Sigmoid colon (tissue), 7 donors: Measurements from ENCODE around the gene CLDND2. TPM values are rescaled to one million over a fixed set of nuclear protein-coding genes. Genes with fewer than 3 reads are reported as not detected.
"Not testable (repeated sequence)": the region's sequence is repeated elsewhere in the genome, so short reads cannot be mapped to it uniquely, and the experiment has no call there.

ENCODE experiments used
- DNase-seq: peaks from one replicate; pipeline ENCODE4 v3.0.0-alpha.2; 2019
- H3K27ac ChIP-seq, 4 donors: fragments of 200-600 bp; sonication (generic); one replicate each; pipeline ENCODE4 v1.5.1; 2016 to 2019; ENCODE audit warnings: mild to moderate bottlenecking in 1 of 4
- H3K27me3 ChIP-seq, 3 donors: fragments of 200-600 bp; sonication (generic); one replicate each; pipeline ENCODE4 v1.5.1; 2019; ENCODE audit warnings: mild to moderate bottlenecking in 1 of 3
- H3K36me3 ChIP-seq, 4 donors: fragments of 200-600 bp; sonication (generic); one replicate each; pipeline ENCODE4 v1.5.1; 2016 to 2019
- H3K4me1 ChIP-seq, 4 donors: fragments of 200-600 bp; sonication (generic); one replicate each; pipeline ENCODE4 v1.5.1; 2017 to 2019
- H3K4me3 ChIP-seq, 4 donors: fragments of 200-600 bp; sonication (generic); one replicate each; pipeline ENCODE4 v1.5.1; 2017 to 2019; ENCODE audit warnings: mild to moderate bottlenecking in 2 of 4, moderate library complexity in 1 of 4
- H3K9me3 ChIP-seq, 4 donors: fragments of 200-600 bp in 3 of 4; sonication (generic) in 3 of 4; one replicate each; pipeline versions ENCODE4 v1.5.1 to v1.6.1; 2013 to 2019
- CTCF ChIP-seq, 4 experiments: fragments of 450-650 bp in 3 of 4; fragments of 200-600 bp in 1 of 4; IDR thresholded peaks; one replicate each; pipeline ENCODE4 v1.5.1; 2016 to 2019; ENCODE audit warnings: antibody characterized with exemption in 4 of 4, mild to moderate bottlenecking in 3 of 4, moderate library complexity in 2 of 4
- EP300 ChIP-seq, 4 donors: sonication (generic); formaldehyde crosslinking; IDR thresholded peaks; one replicate each; pipeline ENCODE4 v1.6.1; 2017; ENCODE audit warnings: antibody characterized with exemption in 4 of 4
- POLR2A ChIP-seq, 2 donors: fragments of 450-650 bp; IDR thresholded peaks; one replicate each; pipeline ENCODE4 v1.6.1; 2016; ENCODE audit warnings: antibody characterized with exemption in 2 of 2, mild to moderate bottlenecking in 2 of 2, moderate library complexity in 2 of 2
- POLR2AphosphoS5 ChIP-seq, 4 donors: sonication (generic); formaldehyde crosslinking; IDR thresholded peaks; one replicate each; pipeline ENCODE4 v1.6.1; 2017; ENCODE audit warnings: antibody characterized with exemption in 4 of 4
- WGBS, 2 donors: extraction: QIAGEN DNeasy Blood & Tissue Kit; methylation state at CpG; one replicate each; pipeline ENCODE4 v1.1.7; 2013; 5-methylcytosine and 5-hydroxymethylcytosine counted together
- intact Hi-C: fragments of 100-400 bp; cut with DNase I; formaldehyde crosslinking; loops from one replicate; pipeline ENCODE4 v1.15.1; 2023
- polyA plus RNA-seq, 3 donors: library from polyadenylated mRNA; stranded (reverse); fragments of 200-250 nt; gene quantifications; one replicate each; pipeline ENCODE4 v1.2.3, GENCODE V29; 2013
- total RNA-seq, 4 donors: library from RNA; depleted of rRNA; stranded (reverse); fragments of >200 nt; gene quantifications; one replicate each; pipeline ENCODE4 v1.1.0, GENCODE V29; 2016
- donor health status: healthy with polysubstance abuse.
- donor health status: Bipolar disorder and iron deficiency.
- donor health status: healthy.

Gene CLDND2
- total RNA-seq, result not detected
- polyA plus RNA-seq, result 1 to 10 TPM in 1 of 3 donors, under 1 TPM in 1, not detected in 1; 0.35 to 3.6 TPM

- intact Hi-C loops, result loop anchor here (2.0 to 10.0 kb wide), 2 partner anchors 26 to 206 kb away; partner anchors contain the start of gene ZNF175
- peaks cover 0 to 39% (median 23%) of the 10 kb centered on the region in 4 donors for H3K4me1 ChIP-seq
- WGBS, 2 donors, result 61 to 69% methylated on average over 23 of the region's 23 CpGs
- H3K36me3 ChIP-seq, result no peaks in the 10 kb centered on the region
- no peaks in the 10 kb centered on the region for H3K27me3 ChIP-seq
- TF ChIP-seq CTCF (IDR thresholded peaks at IDR 0.05), result no peak
- H3K9me3 ChIP-seq, result no peaks in the 10 kb centered on the region
- no peak for DNase-seq
- peak within 1 kb of the TSS; percentile 64 to 93 (median 74) for H3K4me3 ChIP-seq
- peak within 1 kb of the TSS; percentile 97 to 100 (median 98) for H3K27ac ChIP-seq
Measured at GRCh38 chr19:51368366-51369282, at the start of gene CLDND2. Gene CLDND2, minus strand, starts transcription at chr19:51369003. Its CDS starts 426 bp downstream, at chr19:51368577.

DNA sequence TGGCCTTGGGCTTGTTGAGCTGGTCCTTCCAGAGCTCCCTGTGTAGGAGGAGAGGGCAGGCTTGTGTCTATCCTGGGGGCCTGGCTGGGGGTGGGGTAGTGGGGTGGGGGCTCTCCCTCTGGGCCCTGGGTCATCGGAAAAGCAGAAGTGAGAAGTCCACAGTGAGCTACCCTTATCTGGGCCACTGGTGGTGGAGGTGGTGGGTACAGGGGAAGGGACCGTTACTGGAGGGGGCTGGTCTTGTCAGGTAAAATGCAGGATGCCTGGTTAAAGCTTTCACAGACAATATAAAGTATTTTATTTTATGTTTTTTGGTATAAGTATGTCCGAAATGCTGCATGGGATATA is 49.0 kb upstream of the CLDND2 start:
- H3K9me3 ChIP-seq, result no peaks in the 10 kb centered on the region
- no peaks in the 10 kb centered on the region for H3K36me3 ChIP-seq
- no peak overlapping the region for H3K27ac ChIP-seq
- H3K4me1 ChIP-seq, result no peaks in the 10 kb centered on the region
- 56 to 65% methylated on average over 3 of the region's 3 CpGs for WGBS, 2 donors
- TF ChIP-seq POLR2A (IDR thresholded peaks at IDR 0.05) (no peak), POLR2AphosphoS5 (IDR thresholded peaks at IDR 0.05) (no peak), CTCF (IDR thresholded peaks at IDR 0.05) (no peak), EP300 (IDR thresholded peaks at IDR 0.05) (no peak)
- H3K27me3 ChIP-seq, result peaks cover 5 to 47% (median 11%) of the 10 kb centered on the region in 3 donors
- intact Hi-C loops, result no loop called here
- DNase-seq, result no peak
- no peak overlapping the region for H3K4me3 ChIP-seq

GRCh38 chr19:51417107-51417809 is 48.5 kb upstream of the CLDND2 start, which contains the start of gene SIGLEC10:
Gene SIGLEC10, minus strand, starts transcription at chr19:51417642. Its CDS starts 61 bp downstream, at chr19:51417581.
- peaks cover 5 to 42% (median 11%) of the 10 kb centered on the region in 3 donors for H3K27me3 ChIP-seq
- H3K9me3 ChIP-seq, result no peaks in the 10 kb centered on the region
- no peaks in the 10 kb centered on the region for H3K4me1 ChIP-seq
- intact Hi-C loops, result no loop called here
- WGBS, 2 donors, result 39 to 58% methylated on average over 21 of the region's 21 CpGs
- H3K36me3 ChIP-seq, result no peaks in the 10 kb centered on the region
- H3K4me3 ChIP-seq, result no peak within 1 kb of the TSS
- DNase-seq, result no peak
- H3K27ac ChIP-seq, result peak within 1 kb of the TSS in 1 of 4 donors; percentile 28
- TF ChIP-seq CTCF (IDR thresholded peaks at IDR 0.05), result no peak
- no peak for TF ChIP-seq POLR2A (IDR thresholded peaks at IDR 0.05)
- no peak for TF ChIP-seq POLR2AphosphoS5 (IDR thresholded peaks at IDR 0.05)
- no peak for TF ChIP-seq EP300 (IDR thresholded peaks at IDR 0.05)

GRCh38 chr19:51416422-51416821 is 47.6 kb upstream of the CLDND2 start:
- intact Hi-C loops, H3K4me3 ChIP-seq, H3K4me1 ChIP-seq, H3K27ac ChIP-seq, DNase-seq, H3K9me3 ChIP-seq, H3K36me3 ChIP-seq: not testable (repeated sequence)
- peaks cover 2 to 34% (median 6%) of the 10 kb centered on the region in 3 donors for H3K27me3 ChIP-seq
- WGBS, 2 donors, result 67 to 78% methylated on average over 15 of the region's 15 CpGs

DNA sequence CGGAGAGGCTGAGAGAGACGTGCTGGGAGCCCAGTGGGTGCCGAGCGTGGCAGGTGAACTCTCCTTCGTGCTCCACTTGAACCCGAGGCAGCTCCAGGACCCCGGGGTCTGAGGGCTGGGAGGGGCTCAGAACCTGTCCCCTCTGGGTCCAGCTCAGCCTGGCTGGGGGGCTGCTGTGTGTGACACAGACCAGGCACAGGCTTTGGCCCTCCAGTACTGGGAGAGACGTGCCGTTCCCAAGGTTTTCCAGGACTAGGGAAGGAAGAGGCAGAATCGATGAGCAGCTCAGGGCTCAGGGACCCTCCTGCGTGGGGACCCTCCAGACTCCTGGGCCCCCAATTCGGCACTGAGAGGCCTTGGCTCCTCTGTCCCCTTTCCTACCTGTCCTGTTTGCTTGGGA is 46.4 kb upstream of the CLDND2 start:
- WGBS, 2 donors, result 84 to 89% methylated on average over 12 of the region's 12 CpGs
- Histone ChIP-seq H3K4me1 (no peaks in the 10 kb centered on the region), H3K27ac (no peak overlapping the region), H3K27me3 (peaks cover 0 to 23% (median 0%) of the 10 kb centered on the region in 3 donors), H3K36me3 (no peaks in the 10 kb centered on the region), H3K4me3 (no peak overlapping the region), H3K9me3 (no peaks in the 10 kb centered on the region)
- intact Hi-C loops, result no loop called here
- no peak for DNase-seq
- no peak for TF ChIP-seq POLR2A (IDR thresholded peaks at IDR 0.05)
